Ishikawa (cell line): Measurements from ENCODE around the gene ATAD3B.

Experiments
- CEBPB ChIP-seq: IDR thresholded peaks from 2 replicates; pipeline ENCODE4 v1.6.1; 2012
- CREB1 ChIP-seq: IDR thresholded peaks from 2 replicates; pipeline ENCODE4 v1.6.1; 2012; ENCODE audit warnings: low read depth
- EGR1 ChIP-seq: IDR thresholded peaks from 2 replicates; pipeline ENCODE4 v1.6.1; 2012
- EP300 ChIP-seq: IDR thresholded peaks from 2 replicates; pipeline ENCODE4 v1.6.1; 2012; ENCODE audit warnings: borderline replicate concordance
- FOXM1 ChIP-seq: IDR thresholded peaks from 2 replicates; pipeline ENCODE4 v1.6.1; 2012; ENCODE audit warnings: low read depth, borderline replicate concordance
- NFIC ChIP-seq: IDR thresholded peaks from 2 replicates; pipeline ENCODE4 v1.6.1; 2012
- RAD21 ChIP-seq: IDR thresholded peaks from 2 replicates; pipeline ENCODE4 v1.6.1; 2012; ENCODE audit warnings: low read depth
- TAF1 ChIP-seq: IDR thresholded peaks from 2 replicates; pipeline ENCODE4 v1.6.1; 2012; ENCODE audit warnings: low read depth, mild to moderate bottlenecking
- TCF12 ChIP-seq: IDR thresholded peaks from 2 replicates; pipeline ENCODE4 v1.6.1; 2012; ENCODE audit warnings: low read depth
- TEAD4 ChIP-seq: IDR thresholded peaks from 2 replicates; pipeline ENCODE4 v1.6.1; 2012
- YY1 ChIP-seq: IDR thresholded peaks from 2 replicates; pipeline ENCODE4 v1.6.1; 2012; ENCODE audit warnings: low read depth
- ZBTB7A ChIP-seq: IDR thresholded peaks from 2 replicates; pipeline ENCODE4 v1.6.1; 2012; ENCODE audit warnings: low read depth
- TF ChIP-seq, protein P1 (sequence below): IDR thresholded peaks from 2 replicates; pipeline ENCODE4 v1.6.1; 2012
- TF ChIP-seq, protein P2 (sequence below): IDR thresholded peaks from 2 replicates; pipeline ENCODE4 v1.6.1; 2012; ENCODE audit warnings: low read depth, mild to moderate bottlenecking
- TF ChIP-seq, protein P3 (sequence below): IDR thresholded peaks from 2 replicates; pipeline ENCODE4 v1.6.1; 2012

The ATAD3B gene

DNA sequence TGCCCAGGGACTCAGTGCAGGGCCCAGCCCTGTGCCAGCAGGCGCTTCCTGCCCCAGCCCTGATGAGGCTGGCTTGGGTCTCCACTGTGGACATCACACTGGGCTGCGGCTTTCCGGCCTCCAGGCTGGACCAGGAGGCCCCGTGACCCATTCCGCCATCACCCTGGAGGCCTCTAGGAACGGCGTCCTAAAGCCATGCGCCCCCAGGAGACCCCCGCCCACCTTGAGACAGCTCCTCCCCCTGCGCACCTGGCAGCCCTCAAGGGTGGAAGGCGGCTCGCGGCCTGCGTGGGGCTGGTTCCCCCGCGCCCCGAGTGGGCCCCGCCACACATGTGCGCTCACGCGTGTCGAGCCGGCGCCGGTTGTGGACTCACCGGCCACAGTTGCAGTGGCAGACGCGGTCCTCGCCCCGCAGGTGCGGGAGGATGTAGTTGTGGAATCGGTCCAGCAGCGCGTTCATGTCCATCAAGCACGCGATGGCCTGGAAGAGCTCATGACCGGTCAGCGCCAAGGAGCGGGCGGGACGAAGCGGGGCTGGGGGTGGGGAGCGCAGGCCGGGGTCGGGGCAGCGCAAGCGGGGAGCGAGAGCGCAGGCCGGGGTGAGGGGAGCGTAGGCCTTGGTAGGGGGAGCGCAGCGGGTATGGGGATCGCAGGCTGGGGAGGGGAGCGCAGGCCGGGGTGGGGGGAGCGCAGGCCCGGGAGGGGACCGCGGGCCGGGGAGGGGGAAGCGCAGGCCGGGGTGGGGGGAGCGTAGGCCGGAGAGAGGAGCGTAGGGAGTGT, 67.9 kb downstream of the ATAD3B start:
- TF ChIP-seq YY1 = no peak
- no peak for TF ChIP-seq EP300
- TF ChIP-seq TAF1 = no peak
- TF ChIP-seq, protein P1, sequence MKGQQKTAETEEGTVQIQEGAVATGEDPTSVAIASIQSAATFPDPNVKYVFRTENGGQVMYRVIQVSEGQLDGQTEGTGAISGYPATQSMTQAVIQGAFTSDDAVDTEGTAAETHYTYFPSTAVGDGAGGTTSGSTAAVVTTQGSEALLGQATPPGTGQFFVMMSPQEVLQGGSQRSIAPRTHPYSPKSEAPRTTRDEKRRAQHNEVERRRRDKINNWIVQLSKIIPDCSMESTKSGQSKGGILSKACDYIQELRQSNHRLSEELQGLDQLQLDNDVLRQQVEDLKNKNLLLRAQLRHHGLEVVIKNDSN = no peak
- 0 out of 2 replicates have a peak, but pooled peaks have one; percentile 54 for TF ChIP-seq ZBTB7A
- TF ChIP-seq TEAD4 = no peak
- TF ChIP-seq NFIC = no peak

DNA sequence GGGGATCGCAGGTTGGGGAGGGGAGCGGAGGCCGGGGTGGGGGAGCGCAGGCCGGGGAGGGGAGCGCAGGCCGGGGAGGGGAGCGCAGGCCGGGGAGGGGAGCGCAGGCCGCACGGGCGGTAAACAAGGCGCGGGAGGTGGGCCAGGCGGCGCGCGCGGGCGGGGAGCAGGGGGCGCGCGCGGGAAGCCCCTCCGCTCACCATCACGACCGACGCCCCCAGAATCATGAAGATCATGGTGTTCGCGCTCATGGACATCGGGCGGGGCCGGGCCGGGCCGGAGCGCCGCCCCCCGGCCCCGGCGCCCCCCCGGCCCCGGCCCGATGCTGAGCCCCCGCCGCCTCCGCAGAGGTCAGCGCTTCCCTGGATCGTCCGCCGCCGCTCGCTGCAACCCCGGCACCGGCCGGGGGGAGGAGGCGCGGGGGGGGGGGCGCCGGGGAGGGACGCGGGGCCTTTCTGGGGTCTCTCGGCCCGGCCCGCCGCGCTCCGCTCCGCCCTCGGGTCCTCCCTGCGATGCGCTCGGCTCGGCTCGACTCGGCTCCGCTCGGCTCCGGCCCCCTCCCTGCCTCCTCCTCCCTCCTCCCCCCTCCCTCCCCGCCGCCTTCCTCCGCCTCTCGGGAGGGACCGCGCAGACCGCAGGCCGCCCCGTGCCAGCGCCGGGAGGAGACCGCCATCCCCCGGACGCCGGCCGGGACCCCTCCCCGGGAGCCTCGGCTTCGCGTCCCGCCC, 68.7 kb downstream of the ATAD3B start, which contains the start of gene TMEM240:
Gene TMEM240 (minus strand): TSS at position 535 of the 728 bp plus-strand sequence. CDS start 278 bp downstream, at position 257.
- TF ChIP-seq, protein P1 = no peak
- no peak for TF ChIP-seq YY1
- TF ChIP-seq FOXM1 = no peak
- TF ChIP-seq, protein P2, sequence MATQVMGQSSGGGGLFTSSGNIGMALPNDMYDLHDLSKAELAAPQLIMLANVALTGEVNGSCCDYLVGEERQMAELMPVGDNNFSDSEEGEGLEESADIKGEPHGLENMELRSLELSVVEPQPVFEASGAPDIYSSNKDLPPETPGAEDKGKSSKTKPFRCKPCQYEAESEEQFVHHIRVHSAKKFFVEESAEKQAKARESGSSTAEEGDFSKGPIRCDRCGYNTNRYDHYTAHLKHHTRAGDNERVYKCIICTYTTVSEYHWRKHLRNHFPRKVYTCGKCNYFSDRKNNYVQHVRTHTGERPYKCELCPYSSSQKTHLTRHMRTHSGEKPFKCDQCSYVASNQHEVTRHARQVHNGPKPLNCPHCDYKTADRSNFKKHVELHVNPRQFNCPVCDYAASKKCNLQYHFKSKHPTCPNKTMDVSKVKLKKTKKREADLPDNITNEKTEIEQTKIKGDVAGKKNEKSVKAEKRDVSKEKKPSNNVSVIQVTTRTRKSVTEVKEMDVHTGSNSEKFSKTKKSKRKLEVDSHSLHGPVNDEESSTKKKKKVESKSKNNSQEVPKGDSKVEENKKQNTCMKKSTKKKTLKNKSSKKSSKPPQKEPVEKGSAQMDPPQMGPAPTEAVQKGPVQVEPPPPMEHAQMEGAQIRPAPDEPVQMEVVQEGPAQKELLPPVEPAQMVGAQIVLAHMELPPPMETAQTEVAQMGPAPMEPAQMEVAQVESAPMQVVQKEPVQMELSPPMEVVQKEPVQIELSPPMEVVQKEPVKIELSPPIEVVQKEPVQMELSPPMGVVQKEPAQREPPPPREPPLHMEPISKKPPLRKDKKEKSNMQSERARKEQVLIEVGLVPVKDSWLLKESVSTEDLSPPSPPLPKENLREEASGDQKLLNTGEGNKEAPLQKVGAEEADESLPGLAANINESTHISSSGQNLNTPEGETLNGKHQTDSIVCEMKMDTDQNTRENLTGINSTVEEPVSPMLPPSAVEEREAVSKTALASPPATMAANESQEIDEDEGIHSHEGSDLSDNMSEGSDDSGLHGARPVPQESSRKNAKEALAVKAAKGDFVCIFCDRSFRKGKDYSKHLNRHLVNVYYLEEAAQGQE = no peak
- no peak for TF ChIP-seq CEBPB
- TF ChIP-seq, protein P3, sequence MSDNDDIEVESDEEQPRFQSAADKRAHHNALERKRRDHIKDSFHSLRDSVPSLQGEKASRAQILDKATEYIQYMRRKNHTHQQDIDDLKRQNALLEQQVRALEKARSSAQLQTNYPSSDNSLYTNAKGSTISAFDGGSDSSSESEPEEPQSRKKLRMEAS = no peak
- no peak for TF ChIP-seq TEAD4
- no peak for TF ChIP-seq ZBTB7A
- no peak for TF ChIP-seq TAF1
- no peak for TF ChIP-seq RAD21
- TF ChIP-seq CREB1 = no peak
- no peak for TF ChIP-seq TCF12
- TF ChIP-seq EP300 = no peak

DNA sequence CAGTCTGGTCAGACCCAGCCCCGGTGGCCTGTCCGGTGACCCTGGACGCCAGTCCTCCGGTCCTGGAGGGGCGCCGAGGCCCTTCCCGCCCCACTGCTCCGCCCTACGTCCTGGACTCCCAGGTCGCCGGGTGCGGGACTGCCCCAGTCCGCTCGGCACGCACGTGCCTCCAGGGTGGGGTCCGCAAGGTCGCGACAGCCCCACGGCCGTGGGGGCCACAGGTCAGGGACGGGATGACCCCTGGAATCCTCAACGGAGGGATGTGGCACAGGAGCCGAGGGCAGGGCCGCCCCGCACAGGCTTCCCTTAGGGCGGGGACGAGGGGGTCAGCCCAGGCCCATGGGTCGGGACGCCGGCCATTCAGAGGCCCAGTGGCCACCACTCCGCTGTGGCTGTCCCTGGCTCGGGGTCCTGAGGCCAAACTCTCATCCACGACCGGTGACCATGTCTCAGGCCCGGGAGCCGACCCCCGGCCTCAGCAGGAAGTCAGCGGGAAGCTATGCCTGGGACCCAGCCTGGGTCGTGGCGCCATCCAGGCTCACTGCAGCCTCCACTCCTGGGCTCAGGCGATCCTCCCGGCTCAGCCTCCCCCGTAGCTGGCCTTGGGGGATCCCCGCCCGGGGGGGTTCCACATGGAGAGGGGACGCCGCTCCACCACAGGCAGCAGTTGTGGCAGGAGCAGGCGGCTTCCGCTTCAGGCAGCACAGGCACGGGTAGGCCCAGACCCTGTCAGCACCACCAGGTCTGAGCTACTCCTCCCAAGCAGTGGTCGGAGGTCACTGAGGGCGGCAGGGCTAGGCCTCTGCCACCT, 69.5 kb downstream of the ATAD3B start:
- TF ChIP-seq EGR1 (no peak), EP300 (no peak), TEAD4 (no peak), CREB1 (no peak)
- TF ChIP-seq, protein P3 = no peak

DNA sequence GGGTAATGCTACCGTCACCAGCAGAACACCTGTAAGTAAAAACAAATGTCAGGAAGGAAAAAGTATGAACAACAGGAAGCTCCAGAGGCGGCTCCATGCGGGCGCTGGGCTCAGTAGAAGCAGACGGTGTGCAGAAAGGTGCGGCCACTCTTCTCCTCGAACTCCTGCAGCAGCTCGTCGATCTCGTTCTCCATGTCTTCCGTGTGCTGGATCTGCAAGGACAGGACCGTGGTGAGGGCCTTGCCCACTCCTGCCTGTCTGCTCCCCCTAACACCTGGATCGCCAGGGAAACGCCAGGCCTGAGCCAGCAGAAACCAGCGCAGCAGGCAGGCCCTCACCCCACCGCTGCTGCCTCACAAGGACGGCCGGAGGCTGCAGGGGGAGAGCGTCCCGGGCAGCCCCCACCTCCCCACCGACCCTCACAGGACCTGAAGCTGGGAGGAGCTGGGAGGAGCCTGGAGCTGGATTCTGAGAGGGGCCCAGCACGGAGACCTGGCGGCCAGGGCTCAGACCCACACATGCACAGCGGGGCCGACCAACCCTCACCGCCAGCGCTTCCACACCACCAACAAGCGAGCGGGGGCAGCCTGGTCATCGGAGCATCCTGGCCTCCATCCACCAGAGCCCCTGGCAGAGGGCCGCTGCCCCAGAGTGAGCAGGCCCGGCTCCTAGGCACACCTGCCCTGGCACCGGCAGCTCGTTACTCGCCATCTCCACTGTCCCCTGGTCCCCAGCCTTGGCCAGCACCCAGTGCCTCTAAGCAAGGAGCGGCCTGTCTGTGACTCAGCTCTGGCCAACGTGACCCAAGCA, 70.6 kb downstream of the ATAD3B start:
- TF ChIP-seq CREB1 = no peak
- TF ChIP-seq, protein P1 = no peak
- TF ChIP-seq FOXM1 = no peak
- TF ChIP-seq TEAD4 = no peak
- TF ChIP-seq TAF1 = no peak
- TF ChIP-seq, protein P3 = no peak
- no peak for TF ChIP-seq EP300
- TF ChIP-seq TCF12 = no peak
- no peak for TF ChIP-seq EGR1
- no peak for TF ChIP-seq RAD21
- TF ChIP-seq YY1 = no peak
- TF ChIP-seq ZBTB7A = no peak
- no peak for TF ChIP-seq NFIC
- TF ChIP-seq CEBPB = no peak
- TF ChIP-seq, protein P2 = no peak
